CD4-positive, alpha-beta T cell treated with Interferon gamma for 1 hour (primary cell): ENCODE results near the gene CD36.

ENCODE experiments used
- DNase-seq: peaks from one replicate; pipeline ENCODE4 v3.0.0-alpha.2; 2020

Gene CD36

GRCh38 chr7:80708123-80708522 lies 69.7 kb downstream of the CD36 start:
- no peak for DNase-seq

DNA sequence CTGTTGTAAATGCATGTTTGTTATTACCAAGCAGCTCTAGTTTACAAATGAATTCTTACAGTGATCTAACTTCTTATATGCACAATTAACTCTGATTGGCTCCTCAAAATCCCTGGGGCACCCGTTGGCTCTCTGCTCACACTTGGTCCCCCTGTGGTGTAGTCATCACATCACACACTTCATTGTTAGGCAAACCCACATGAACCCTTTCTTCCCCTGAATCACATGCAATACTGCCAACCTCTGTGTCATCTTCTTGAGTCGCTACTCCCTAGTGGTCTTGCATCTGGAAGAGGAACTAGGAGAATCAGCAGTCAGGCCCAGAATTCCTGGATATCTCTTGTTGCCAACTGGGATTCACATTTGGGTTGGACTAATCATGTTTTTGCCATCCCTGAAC lies 73.1 kb downstream of the CD36 start:
- no peak for DNase-seq

GRCh38 chr7:80719261-80719660 lies 80.8 kb downstream of the CD36 start:
- DNase-seq = no peak

- no peak for DNase-seq
Measured at GRCh38 chr7:80720146-80720545, 81.7 kb downstream of the CD36 start.

GRCh38 chr7:80721883-80722615 lies 83.6 kb downstream of the CD36 start:
- DNase-seq = no peak

DNA sequence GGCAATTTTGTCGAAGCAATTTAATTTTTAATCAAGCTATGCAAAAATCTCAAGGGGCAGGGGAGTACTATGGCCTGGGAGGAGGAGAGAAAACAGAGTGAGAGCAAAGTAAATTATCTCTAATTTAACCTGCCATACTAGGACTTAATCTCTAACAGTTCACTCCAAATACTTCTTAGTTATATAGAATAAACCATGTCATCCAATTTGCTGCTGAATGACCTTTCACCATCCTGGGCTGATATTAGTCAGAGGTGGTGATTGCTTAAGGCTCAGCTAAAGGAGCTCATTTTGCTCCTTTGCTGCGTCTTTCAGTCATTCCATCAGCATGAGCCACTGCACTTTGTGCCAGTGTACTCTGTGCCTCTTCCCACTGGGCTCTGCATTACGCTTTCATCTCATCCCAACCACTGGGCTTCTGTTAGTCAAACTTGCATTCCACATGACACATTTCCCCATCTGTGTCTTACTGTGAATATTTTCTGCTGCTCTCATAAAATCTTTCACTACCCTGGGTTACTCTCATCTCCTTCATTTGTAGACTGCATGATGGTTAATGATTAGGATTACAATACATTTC lies 84.3 kb downstream of the CD36 start:
- DNase-seq = peak; percentile 6

GRCh38 chr7:80724249-80724871 lies 85.9 kb downstream of the CD36 start:
- DNase-seq = no peak

DNA sequence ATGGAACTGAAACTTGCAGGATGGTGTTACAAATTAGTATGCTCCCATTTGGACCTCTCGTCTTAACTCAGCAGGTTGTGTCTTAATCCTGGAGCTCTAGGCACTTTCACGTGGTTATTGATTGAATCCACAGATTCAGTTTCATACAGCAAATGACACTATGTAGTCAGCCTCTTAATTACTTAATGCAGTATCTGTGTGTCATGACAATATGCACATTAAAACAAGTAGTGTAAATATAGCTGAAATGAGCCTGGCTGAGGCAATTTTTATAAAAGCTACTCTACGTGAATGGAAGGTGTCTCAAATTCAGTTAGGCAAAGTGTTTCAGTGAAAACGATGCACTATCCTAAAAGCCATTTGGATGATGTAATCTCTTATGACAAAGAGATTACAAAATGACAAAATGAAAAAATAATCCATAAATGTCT lies 86.8 kb downstream of the CD36 start:
- no peak for DNase-seq
